ENCODE measurements around the gene DOCK1.

DNA sequence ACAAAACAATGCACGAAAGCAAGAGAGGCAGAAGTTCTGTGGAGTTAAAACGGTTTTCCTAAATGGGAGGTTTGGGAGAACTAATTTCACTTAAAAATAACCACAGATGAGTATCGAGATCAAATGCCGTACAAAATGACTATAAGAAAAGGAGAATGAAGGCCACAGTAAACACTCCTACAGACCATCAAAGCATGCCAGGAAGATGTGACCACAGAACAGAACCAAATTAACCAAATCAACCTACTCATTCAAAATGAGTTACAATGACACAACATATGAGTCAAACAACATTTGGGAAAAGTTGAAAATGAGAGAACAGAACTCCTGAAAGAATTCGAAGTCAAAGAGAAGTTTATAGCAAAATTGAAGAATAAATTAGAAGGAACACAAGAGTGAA is 24.3 kb upstream of the DOCK1 start:
- TF ChIP-seq, protein P1, sequence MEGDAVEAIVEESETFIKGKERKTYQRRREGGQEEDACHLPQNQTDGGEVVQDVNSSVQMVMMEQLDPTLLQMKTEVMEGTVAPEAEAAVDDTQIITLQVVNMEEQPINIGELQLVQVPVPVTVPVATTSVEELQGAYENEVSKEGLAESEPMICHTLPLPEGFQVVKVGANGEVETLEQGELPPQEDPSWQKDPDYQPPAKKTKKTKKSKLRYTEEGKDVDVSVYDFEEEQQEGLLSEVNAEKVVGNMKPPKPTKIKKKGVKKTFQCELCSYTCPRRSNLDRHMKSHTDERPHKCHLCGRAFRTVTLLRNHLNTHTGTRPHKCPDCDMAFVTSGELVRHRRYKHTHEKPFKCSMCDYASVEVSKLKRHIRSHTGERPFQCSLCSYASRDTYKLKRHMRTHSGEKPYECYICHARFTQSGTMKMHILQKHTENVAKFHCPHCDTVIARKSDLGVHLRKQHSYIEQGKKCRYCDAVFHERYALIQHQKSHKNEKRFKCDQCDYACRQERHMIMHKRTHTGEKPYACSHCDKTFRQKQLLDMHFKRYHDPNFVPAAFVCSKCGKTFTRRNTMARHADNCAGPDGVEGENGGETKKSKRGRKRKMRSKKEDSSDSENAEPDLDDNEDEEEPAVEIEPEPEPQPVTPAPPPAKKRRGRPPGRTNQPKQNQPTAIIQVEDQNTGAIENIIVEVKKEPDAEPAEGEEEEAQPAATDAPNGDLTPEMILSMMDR (IDR thresholded peaks at IDR 0.05 in 4 of 5, conservative IDR thresholded peaks at IDR 0.05 in 1 of 5): no peak
- TF ChIP-seq POLR2A (IDR thresholded peaks at IDR 0.05): no peak

Data from gastrocnemius medialis (tissue), 4 donors.